Mucosa of rectum (tissue), 2 donors: Measurements from ENCODE around the gene PCDH10.
"Not testable (repeated sequence)": the region's sequence is repeated elsewhere in the genome, so short reads cannot be mapped to it uniquely, and the experiment has no call there.

ENCODE experiments used
- H3K27ac ChIP-seq, 2 donors: one replicate each; pipeline ENCODE4 v1.7.0; 2013; ENCODE audit warnings: inconsistent platforms in 2 of 2, low read depth in 2 of 2, low read length in 2 of 2
- H3K27me3 ChIP-seq, 2 donors: one replicate each; pipeline ENCODE4 v1.7.0; 2013; ENCODE audit warnings: low read length in 2 of 2; ENCODE audit not compliant: control insufficient read depth in 2 of 2, insufficient read depth in 2 of 2
- H3K36me3 ChIP-seq, 2 donors: one replicate each; pipeline ENCODE4 v1.7.0; 2013; ENCODE audit warnings: low read length in 2 of 2; ENCODE audit not compliant: control insufficient read depth in 2 of 2, insufficient read depth in 2 of 2
- H3K4me1 ChIP-seq, 2 donors: one replicate each; pipeline ENCODE4 v1.7.0; 2013; ENCODE audit warnings: low read length in 2 of 2, mild to moderate bottlenecking in 1 of 2; ENCODE audit not compliant: control insufficient read depth in 2 of 2, insufficient read depth in 2 of 2
- H3K4me3 ChIP-seq, 2 donors: one replicate each; pipeline ENCODE4 v1.7.0; 2013; ENCODE audit warnings: low read length in 2 of 2
- H3K9ac ChIP-seq, 2 donors: one replicate each; pipeline ENCODE4 v1.7.0; 2013; ENCODE audit warnings: low read length in 2 of 2, low read depth in 1 of 2, mild to moderate bottlenecking in 1 of 2
- H3K9me3 ChIP-seq, 2 donors: one replicate each; pipeline ENCODE4 v1.7.0; 2013; ENCODE audit warnings: low read length in 2 of 2; ENCODE audit not compliant: control insufficient read depth in 2 of 2
- donor health status: healthy.
- donor health status: Normal muscosa, but diverticular disease.

Gene PCDH10

DNA sequence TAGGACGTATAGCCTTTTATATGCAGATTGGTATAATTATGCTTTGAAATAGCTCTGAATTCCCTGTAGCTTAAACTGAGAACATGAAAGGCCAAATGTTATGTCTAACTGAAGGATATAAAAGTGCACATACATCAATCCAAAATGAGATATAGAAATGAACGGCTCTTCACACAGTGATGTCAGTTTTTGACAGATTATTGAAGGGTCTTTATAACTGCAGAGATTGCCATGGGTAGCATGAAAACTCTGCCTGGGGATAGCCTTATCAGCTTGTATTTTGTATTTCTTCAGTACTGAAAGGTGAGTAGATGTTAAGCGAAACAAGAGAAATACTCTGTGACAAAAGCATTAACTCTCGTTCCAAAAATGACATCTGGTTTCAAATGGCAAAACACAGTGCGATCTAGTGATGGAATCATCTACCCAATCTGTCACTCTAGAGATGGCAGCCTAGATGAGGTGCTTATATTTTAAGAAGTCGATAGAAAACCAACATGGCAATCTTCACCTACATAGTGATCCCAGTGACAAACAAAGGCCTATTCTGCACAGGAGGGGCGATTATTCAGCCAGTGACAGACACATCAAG is 59.7 kb downstream of the PCDH10 start:
- Histone ChIP-seq H3K9me3 (no peaks in the 10 kb centered on the region), H3K4me3 (no peak overlapping the region), H3K4me1 (no peaks in the 10 kb centered on the region), H3K27me3 (no peaks in the 10 kb centered on the region), H3K9ac (no peak overlapping the region), H3K36me3 (no peaks in the 10 kb centered on the region), H3K27ac (no peak overlapping the region)

DNA sequence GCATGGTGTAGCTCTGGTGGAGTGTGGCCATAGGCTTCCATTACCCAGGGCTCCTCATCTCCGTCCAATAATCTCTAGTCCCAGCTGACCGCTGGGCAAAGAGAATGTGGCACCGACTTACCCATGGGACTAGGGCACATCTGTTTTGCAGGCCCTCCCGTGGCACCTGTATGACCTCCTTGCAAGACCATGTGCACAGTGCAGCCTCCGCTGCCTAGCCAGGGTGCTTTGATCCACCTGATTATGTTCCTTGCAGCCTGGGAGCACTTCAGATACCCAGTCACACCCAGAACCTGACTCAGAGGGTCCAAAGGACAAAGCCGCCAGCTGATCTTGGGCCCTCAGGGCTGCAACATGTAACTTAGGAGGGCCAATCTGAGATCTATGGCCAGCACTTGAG is 84.8 kb downstream of the PCDH10 start:
- no peak overlapping the region for H3K9ac ChIP-seq
- H3K9me3 ChIP-seq: no peaks in the 10 kb centered on the region
- no peak overlapping the region for H3K4me3 ChIP-seq
- H3K4me1 ChIP-seq: no peaks in the 10 kb centered on the region
- H3K36me3 ChIP-seq: no peaks in the 10 kb centered on the region
- H3K27ac ChIP-seq: no peak overlapping the region
- no peaks in the 10 kb centered on the region for H3K27me3 ChIP-seq

DNA sequence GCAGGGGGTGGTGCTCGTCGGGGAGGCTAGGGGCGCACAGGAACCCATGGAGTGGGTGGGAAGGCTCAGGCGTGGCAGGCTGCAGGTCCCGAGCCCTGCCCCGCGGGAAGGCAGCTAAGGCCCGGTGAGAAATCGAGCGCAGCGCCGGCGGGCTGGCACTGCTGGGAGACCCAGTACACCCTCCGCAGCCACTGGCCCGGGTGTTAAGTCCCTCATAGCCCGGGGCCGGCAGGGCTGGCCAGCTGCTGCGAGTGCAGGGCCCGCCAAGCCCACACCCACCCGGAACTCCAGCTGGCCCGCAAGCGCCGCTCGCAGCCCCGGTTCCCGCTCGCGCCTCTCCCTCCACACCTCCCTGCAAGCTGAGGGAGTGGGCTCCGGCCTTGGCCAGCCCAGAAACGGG is 91.4 kb downstream of the PCDH10 start:
- not testable (repeated sequence) for H3K9me3 ChIP-seq, H3K9ac ChIP-seq, H3K27ac ChIP-seq, H3K4me1 ChIP-seq, H3K4me3 ChIP-seq, H3K36me3 ChIP-seq, H3K27me3 ChIP-seq
